HFF-Myc (cell line): ENCODE data around the gene PHF14.
A peak's percentile ranks its signal among the peaks of the same experiment; 100 is the strongest.
"Not testable (repeated sequence)": the region's sequence is repeated elsewhere in the genome, so short reads cannot be mapped to it uniquely, and the experiment has no call there.

Experiments used
- DNase-seq: peaks from one replicate; pipeline ENCODE4 v3.0.0-alpha.2; 2011; ENCODE audit warnings: low read depth; ENCODE audit errors: extremely low read depth
- H3K4me3 ChIP-seq: replicated peaks from 2 replicates; pipeline ENCODE4 v1.5.1; 2011; ENCODE audit warnings: low read depth, mild to moderate bottlenecking, control low read depth, low read length
- TF ChIP-seq, protein P1 (sequence below): IDR thresholded peaks from 2 replicates; pipeline ENCODE4 v1.5.1; 2012; ENCODE audit warnings: mild to moderate bottlenecking, low read depth, low read length, control low read depth; ENCODE audit errors: missing control alignments

Gene PHF14

DNA sequence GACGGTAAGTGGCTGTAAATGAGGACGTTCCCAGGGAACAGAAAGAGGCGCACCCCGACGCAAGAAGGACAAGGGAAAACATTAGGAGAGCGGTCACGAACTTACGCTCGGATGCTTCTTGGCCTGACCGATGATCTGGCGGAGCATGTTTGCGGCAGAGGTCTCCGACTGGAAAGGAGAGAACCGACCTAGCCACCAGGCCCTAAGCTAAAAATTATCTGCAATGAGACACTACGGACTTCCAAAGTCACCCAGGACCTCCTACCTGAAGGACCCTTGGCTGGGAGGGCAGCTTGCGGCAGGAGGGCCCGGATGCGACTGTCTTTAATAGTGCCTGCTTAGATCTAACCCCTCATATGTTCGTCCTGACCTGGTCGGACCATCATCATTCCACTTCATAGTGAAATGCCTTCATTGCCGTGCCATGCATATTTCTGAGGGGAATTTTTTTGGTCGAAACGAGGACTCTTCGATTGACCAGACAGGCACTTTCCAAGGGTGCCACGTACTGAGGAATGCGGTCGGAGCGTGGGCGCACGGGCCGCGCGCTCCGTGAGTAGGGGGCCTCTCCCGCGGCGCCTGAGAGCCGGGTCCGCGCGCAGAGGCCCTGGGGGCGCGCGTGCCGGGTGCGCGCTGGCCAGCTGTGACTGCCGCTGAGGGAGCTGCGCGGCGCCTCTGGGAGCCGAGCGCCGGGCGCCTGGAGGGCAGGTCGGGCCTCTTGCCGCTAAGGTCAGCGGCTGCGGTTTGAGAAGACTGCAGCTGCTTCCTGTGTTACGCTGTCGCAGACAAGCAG is 33.6 kb upstream of the PHF14 start:
- TF ChIP-seq, protein P1, sequence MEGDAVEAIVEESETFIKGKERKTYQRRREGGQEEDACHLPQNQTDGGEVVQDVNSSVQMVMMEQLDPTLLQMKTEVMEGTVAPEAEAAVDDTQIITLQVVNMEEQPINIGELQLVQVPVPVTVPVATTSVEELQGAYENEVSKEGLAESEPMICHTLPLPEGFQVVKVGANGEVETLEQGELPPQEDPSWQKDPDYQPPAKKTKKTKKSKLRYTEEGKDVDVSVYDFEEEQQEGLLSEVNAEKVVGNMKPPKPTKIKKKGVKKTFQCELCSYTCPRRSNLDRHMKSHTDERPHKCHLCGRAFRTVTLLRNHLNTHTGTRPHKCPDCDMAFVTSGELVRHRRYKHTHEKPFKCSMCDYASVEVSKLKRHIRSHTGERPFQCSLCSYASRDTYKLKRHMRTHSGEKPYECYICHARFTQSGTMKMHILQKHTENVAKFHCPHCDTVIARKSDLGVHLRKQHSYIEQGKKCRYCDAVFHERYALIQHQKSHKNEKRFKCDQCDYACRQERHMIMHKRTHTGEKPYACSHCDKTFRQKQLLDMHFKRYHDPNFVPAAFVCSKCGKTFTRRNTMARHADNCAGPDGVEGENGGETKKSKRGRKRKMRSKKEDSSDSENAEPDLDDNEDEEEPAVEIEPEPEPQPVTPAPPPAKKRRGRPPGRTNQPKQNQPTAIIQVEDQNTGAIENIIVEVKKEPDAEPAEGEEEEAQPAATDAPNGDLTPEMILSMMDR, result no peak
- peak; percentile 81 for DNase-seq
- peak overlapping the region; percentile 79 for H3K4me3 ChIP-seq

DNA sequence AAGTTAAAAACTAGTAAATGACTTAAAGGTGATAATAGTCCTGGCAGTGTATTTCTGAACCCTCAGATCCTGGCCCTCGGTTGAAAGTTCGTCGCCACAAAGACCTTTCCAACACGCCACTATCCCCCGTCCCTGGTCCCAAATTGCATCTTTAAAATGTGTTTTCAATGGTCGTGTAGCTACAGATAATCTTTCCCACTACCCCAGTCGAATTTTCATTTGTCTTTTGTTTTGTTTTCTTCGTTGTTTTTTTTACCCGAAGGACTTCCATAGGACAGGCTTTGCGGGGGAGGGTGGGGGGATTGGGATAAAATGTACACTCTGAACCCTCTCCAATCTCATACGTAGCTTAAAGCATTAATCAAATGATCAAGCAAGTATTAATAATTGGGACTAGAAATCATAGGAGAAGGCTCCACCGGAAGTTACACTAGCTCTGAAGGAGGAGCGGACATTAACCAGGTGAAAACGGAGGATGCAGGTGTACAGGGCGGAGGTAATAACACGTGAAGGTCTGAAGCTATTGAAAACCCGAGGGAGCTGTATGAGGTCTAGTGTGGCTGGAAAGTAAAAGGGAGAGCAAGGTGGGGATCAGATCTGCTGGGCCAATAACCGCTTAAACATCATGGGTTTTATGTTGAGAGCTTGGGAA is 32.8 kb upstream of the PHF14 start:
- TF ChIP-seq, protein P1, result no peak
- DNase-seq, result no peak
- H3K4me3 ChIP-seq, result peak overlapping the region; percentile 79

- DNase-seq, result no peak
- TF ChIP-seq, protein P1, result no peak
Measured at GRCh38 chr7:10950494-10950893, 23.2 kb upstream of the PHF14 start.

DNA sequence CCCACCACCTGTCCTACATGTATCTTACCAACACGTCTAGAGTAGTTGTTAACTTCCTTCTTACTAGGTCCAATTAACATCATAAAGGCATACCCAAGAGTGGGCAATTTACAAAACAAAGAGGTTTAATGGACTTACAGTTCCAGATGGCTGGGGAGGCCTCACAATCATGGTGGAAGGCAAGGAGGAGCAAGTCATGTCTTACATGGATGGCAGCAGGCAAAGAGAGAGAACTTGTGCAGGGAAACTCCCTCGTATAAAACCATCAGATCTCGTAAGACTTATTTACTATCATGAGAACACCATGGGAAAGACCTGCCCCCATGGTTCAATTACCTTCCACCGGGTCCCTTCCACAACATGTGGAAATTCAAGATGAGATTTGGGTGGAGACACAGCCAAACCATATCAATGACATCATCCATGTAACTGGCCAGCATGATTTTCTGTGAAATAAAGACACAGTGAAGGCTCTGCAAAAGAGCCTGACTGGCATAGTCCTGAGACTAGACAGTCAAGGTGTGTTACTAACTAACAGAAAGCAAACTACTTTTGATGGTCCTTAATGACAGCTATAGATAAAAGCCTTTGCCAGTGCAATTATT is 22.6 kb upstream of the PHF14 start:
- DNase-seq, H3K4me3 ChIP-seq: not testable (repeated sequence)

More at GRCh38 chr7:10950494-10950893, 23.2 kb upstream of the PHF14 start:
- H3K4me3 ChIP-seq, result no peak overlapping the region

DNA sequence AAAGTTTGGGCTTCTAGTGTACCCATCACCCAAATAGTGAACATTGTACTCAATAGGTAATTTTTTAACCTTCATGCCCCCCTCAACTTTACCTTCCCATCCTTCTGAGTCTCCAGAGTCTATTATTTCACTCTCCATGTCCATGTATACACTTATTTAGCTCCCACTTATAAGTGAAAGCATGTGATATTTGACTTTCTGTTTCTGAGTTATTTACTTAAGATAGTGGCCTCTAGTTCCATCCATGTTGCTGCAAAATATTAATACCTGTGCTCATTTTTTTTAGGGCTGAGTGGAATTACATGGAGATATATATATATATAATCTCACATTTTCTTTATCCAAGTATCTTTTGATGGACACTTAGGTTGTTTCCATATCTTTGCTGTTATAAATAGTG is 21.1 kb upstream of the PHF14 start:
- DNase-seq, result no peak
- H3K4me3 ChIP-seq, result no peak overlapping the region
- TF ChIP-seq, protein P1, result no peak

- not testable (repeated sequence) for H3K4me3 ChIP-seq, DNase-seq
Measured at GRCh38 chr7:10953078-10953750, 20.5 kb upstream of the PHF14 start.

DNA sequence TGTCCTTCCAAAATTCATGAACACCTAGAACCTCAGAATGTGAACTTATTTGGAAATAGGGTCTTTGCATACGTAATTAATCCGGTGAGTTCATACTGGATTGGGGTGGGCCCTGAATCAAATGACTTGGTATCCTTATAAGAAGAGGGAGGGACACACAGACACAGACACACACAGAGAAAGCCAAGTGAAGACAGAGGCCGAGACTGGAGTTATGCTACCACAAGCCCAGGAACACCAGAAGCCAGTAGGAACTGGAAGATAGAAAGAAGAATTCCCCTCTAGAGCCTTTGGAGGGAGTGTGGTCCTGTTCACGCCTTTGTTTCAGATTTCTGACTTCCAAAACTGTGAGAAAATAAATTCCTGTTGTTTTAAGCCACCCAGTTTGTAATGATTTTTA is 17.1 kb upstream of the PHF14 start:
- DNase-seq, result no peak
- TF ChIP-seq, protein P1, result no peak
- H3K4me3 ChIP-seq, result no peak overlapping the region

- not testable (repeated sequence) for DNase-seq, H3K4me3 ChIP-seq
Measured at GRCh38 chr7:10960242-10960641, 13.4 kb upstream of the PHF14 start.

DNA sequence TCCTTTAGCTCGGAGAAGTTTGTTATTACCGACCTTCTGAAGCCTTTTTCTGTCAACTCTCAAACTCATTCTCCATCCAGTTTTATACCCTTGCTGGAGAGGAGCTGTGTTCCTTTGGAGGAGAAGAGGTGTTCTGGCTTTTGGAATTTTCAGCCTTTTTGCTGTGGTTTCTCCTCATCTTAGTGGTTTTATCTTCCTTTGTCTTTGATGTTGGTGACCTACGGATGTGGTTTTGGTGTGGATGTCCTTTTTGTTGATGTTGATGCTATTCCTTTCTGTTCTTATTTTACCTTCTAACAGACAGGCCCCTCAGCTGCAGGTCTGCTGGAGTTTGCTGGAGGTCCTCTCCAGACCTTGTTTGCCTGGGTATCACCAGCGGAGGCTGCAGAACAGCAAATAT is 8.7 kb upstream of the PHF14 start:
- not testable (repeated sequence) for DNase-seq, H3K4me3 ChIP-seq
